ENCODE results near the gene PARD3. TPM values are rescaled to one million over a fixed set of nuclear protein-coding genes. Genes with fewer than 3 reads are reported as not detected.
A peak's percentile ranks its signal among the peaks of the same experiment; 100 is the strongest.

PARD3 gene
- total RNA-seq, 4 donors from 2014 or later: 98.9 to 122 (median 105) TPM

- DNase-seq (ENCODE audit: extremely low spot score): no peak
- peaks cover 0 to 8% (median 3%) of the 10 kb centered on the region in 4 donors for H3K36me3 ChIP-seq
- TF ChIP-seq, protein P1, sequence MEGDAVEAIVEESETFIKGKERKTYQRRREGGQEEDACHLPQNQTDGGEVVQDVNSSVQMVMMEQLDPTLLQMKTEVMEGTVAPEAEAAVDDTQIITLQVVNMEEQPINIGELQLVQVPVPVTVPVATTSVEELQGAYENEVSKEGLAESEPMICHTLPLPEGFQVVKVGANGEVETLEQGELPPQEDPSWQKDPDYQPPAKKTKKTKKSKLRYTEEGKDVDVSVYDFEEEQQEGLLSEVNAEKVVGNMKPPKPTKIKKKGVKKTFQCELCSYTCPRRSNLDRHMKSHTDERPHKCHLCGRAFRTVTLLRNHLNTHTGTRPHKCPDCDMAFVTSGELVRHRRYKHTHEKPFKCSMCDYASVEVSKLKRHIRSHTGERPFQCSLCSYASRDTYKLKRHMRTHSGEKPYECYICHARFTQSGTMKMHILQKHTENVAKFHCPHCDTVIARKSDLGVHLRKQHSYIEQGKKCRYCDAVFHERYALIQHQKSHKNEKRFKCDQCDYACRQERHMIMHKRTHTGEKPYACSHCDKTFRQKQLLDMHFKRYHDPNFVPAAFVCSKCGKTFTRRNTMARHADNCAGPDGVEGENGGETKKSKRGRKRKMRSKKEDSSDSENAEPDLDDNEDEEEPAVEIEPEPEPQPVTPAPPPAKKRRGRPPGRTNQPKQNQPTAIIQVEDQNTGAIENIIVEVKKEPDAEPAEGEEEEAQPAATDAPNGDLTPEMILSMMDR (IDR thresholded peaks at IDR 0.05): no peak
- peak in 1 of 2 donors; percentile 54 for TF ChIP-seq POLR2AphosphoS5 (IDR thresholded peaks at IDR 0.05)
- H3K4me3 ChIP-seq: no peak overlapping the region
- 60% methylated on average over 6 of the region's 6 CpGs for WGBS
- H3K27me3 ChIP-seq: no peaks in the 10 kb centered on the region
- H3K9me3 ChIP-seq: no peaks in the 10 kb centered on the region
- peak overlapping the region in 1 of 4 donors; percentile 28 for H3K27ac ChIP-seq (replicated peaks in 1 of 4)
- intact Hi-C loops (cut with DNase I): no loop called here
- peaks cover 14 to 28% (median 24%) of the 10 kb centered on the region in 4 donors for H3K4me1 ChIP-seq
Measured at GRCh38 chr10:34319197-34319846, 495.8 kb downstream of the PARD3 start.

DNA sequence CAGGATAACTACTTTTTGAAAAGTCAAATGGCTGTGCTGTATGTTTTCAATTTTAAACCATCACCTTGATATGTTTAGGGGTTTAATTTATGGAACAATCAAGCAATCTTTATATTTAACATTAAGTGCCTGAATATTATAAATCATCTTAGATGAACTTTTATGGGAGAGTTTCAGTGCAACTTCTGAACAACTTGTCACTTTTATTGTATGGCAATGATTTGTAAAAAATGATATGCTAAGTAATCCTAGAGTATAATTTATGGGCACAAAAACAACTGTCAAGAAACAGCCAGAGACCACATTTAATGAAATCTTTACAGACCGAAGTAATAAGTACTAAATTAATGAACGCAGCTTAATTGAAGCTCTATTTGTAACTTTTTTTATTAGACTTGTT lies 498.9 kb downstream of the PARD3 start:
- TF ChIP-seq POLR2AphosphoS5 (IDR thresholded peaks at IDR 0.05): no peak
- TF ChIP-seq POLR2A (IDR thresholded peaks at IDR 0.05; ENCODE audit: low read depth): no peak
- TF ChIP-seq EP300 (IDR thresholded peaks at IDR 0.05): no peak
- TF ChIP-seq, protein P1 (IDR thresholded peaks at IDR 0.05): no peak
- Histone ChIP-seq H3K27ac (replicated peaks in 1 of 4) (no peak overlapping the region), H3K9me3 (no peaks in the 10 kb centered on the region), H3K36me3 (peaks cover 0 to 8% (median 3%) of the 10 kb centered on the region in 4 donors), H3K4me3 (no peak overlapping the region), H3K27me3 (no peaks in the 10 kb centered on the region), H3K4me1 (peaks cover 14 to 16% (median 16%) of the 10 kb centered on the region in 4 donors)
- intact Hi-C loops (cut with DNase I): no loop called here
- 84% methylated on average over 2 of the region's 2 CpGs for WGBS
- no peak for DNase-seq (ENCODE audit: extremely low spot score)

- intact Hi-C loops (cut with DNase I): no loop called here
- Histone ChIP-seq H3K27ac (replicated peaks in 1 of 4) (no peak overlapping the region), H3K4me1 (peaks cover 5 to 9% (median 7%) of the 10 kb centered on the region in 4 donors), H3K36me3 (peaks cover 0 to 8% (median 3%) of the 10 kb centered on the region in 4 donors), H3K27me3 (no peaks in the 10 kb centered on the region), H3K9me3 (no peaks in the 10 kb centered on the region), H3K4me3 (no peak overlapping the region)
- WGBS: 93% methylated on average over 5 of the region's 5 CpGs
- no peak for DNase-seq (ENCODE audit: extremely low spot score)
- TF ChIP-seq POLR2A (IDR thresholded peaks at IDR 0.05; ENCODE audit: low read depth) (no peak), POLR2AphosphoS5 (IDR thresholded peaks at IDR 0.05) (no peak), EP300 (IDR thresholded peaks at IDR 0.05) (no peak)
- TF ChIP-seq, protein P1 (IDR thresholded peaks at IDR 0.05): no peak
Measured at GRCh38 chr10:34314457-34314856, 500.6 kb downstream of the PARD3 start.

DNA sequence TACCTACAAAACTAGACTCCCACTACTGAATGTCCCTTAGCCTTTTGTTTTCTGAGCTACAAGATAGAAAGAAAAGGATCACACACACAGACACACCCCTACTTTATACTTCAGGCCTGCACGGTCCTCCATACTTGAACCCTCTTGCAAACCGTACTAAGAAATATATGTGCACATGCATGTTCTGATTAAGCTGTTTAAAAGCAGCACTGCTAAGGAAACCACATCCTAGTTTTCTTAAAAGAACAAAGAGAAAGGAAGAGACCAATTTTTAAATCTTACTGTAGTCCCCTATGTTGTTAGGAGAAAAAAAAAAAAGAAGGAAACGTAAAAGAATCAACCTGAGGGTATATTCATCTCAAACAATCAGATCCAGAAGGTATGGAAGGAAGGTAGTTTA lies 501.2 kb downstream of the PARD3 start:
- 85% methylated on average over 3 of the region's 3 CpGs for whole genome bisulfite sequencing
- H3K36me3 ChIP-seq: peaks cover 0 to 8% (median 3%) of the 10 kb centered on the region in 4 donors
- peaks cover 0 to 5% (median 1%) of the 10 kb centered on the region in 4 donors for H3K4me1 ChIP-seq
- TF ChIP-seq POLR2AphosphoS5 (IDR thresholded peaks at IDR 0.05): no peak
- no peak for TF ChIP-seq POLR2A (IDR thresholded peaks at IDR 0.05; ENCODE audit: low read depth)
- no peaks in the 10 kb centered on the region for H3K9me3 ChIP-seq
- no peak overlapping the region for H3K27ac ChIP-seq (replicated peaks in 1 of 4)
- DNase-seq (ENCODE audit: extremely low spot score): no peak
- no peaks in the 10 kb centered on the region for H3K27me3 ChIP-seq
- no peak overlapping the region for H3K4me3 ChIP-seq
- intact Hi-C loops (cut with DNase I): no loop called here

DNA sequence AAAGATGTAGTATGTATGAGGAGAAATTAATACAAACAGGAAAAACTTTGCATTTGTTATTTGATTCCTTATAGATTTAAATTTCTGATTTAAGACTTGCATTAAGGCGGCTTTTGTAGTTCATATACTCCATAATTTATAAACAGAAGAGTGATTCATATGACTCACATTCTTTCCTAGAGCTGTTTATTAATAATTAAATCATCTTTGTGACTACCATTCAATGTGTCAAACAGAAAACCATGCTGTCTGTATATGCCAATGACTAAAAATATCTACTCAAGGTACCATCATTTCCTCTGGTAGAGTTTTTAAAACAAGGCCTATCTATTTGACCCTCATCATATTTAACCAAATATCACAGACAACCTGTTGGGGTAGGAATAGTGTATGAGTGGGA lies 501.7 kb downstream of the PARD3 start:
- Histone ChIP-seq H3K4me3 (no peak overlapping the region), H3K9me3 (no peaks in the 10 kb centered on the region), H3K4me1 (peaks cover 0 to 5% (median 0%) of the 10 kb centered on the region in 4 donors), H3K36me3 (peaks cover 0 to 8% (median 3%) of the 10 kb centered on the region in 4 donors), H3K27me3 (no peaks in the 10 kb centered on the region), H3K27ac (replicated peaks in 1 of 4) (no peak overlapping the region)
- TF ChIP-seq EP300 (IDR thresholded peaks at IDR 0.05) (no peak), POLR2AphosphoS5 (IDR thresholded peaks at IDR 0.05) (no peak), POLR2A (IDR thresholded peaks at IDR 0.05; ENCODE audit: low read depth) (no peak)
- TF ChIP-seq, protein P1 (IDR thresholded peaks at IDR 0.05): no peak
- 75% methylated on average over 1 of the region's 1 CpG for WGBS
- intact Hi-C loops (cut with DNase I): no loop called here
- no peak for DNase-seq (ENCODE audit: extremely low spot score)
